Body of pancreas (tissue), 4 donors: ENCODE data around the gene REXO2. TPM values are rescaled to one million over a fixed set of nuclear protein-coding genes. Genes with fewer than 3 reads are reported as not detected.

Experiments
- ATAC-seq: fragments of 150-250 bp; one replicate; pipeline ENCODE4 v1.9.1; 2016
- DNase-seq, 4 donors: peaks; one replicate each; pipeline ENCODE4 v3.0.0-alpha.2; 2019
- H3K27ac ChIP-seq, 4 donors: fragments of 200-600 bp; sonication (generic); 1 replicate in 3 of 4; 2 replicates in 1 of 4; pipeline versions ENCODE4 v1.5.1 to v1.6.1; 2016 to 2019; ENCODE audit warnings: mild to moderate bottlenecking in 1 of 4, mixed read lengths in 1 of 4, moderate library complexity in 1 of 4
- H3K27me3 ChIP-seq, 2 donors: fragments of 200-600 bp; sonication (generic); one replicate each; pipeline ENCODE4 v1.6.0; 2016; ENCODE audit warnings: mild to moderate bottlenecking in 1 of 2
- H3K36me3 ChIP-seq, 2 donors: fragments of 200-600 bp; sonication (generic); replicated peaks in 1 of 2; 2 replicates each; pipeline ENCODE4 v1.5.1; 2016; ENCODE audit warnings: low read depth in 2 of 2; ENCODE audit not compliant: insufficient read depth in 1 of 2
- H3K4me1 ChIP-seq: fragments of 200-600 bp; sonication (generic); one replicate; pipeline ENCODE4 v1.6.0; 2016
- H3K4me3 ChIP-seq, 2 donors: fragments of 200-600 bp; sonication (generic); 1 replicate in 1 of 2; 2 replicates in 1 of 2; pipeline ENCODE4 v1.5.1; 2016 to 2019
- H3K9me3 ChIP-seq, 3 donors: fragments of 200-600 bp; sonication (generic); 1 replicate in 2 of 3; 2 replicates in 1 of 3; pipeline ENCODE4 v1.5.1; 2016
- POLR2A ChIP-seq, 3 donors: fragments of 450-650 bp; IDR thresholded peaks; one replicate each; pipeline ENCODE4 v1.6.1; 2016; ENCODE audit warnings: antibody characterized with exemption in 3 of 3, mild to moderate bottlenecking in 2 of 3
- WGBS, 2 donors: methylation state at CpG; one replicate each; pipeline ENCODE4 v1.1.5; 2017; 5-methylcytosine and 5-hydroxymethylcytosine counted together
- intact Hi-C: fragments of 100-400 bp; cut with DNase I; formaldehyde crosslinking; loops from one replicate; pipeline ENCODE4 v1.15.1; 2023
- total RNA-seq, 2 donors: library from RNA; depleted of rRNA; stranded (reverse); fragments of >200 nt; gene quantifications; one replicate each; pipeline ENCODE4 v1.1.0, GENCODE V29; 2016
- TF ChIP-seq, protein P1 (sequence below), 7 experiments: fragments of 450-650 bp in 4 of 7; fragments of 200-600 bp in 3 of 7; sonication (generic) in 3 of 7; IDR thresholded peaks; one replicate each; pipeline ENCODE4 v1.5.1; 2016 to 2019; ENCODE audit warnings: antibody characterized with exemption in 7 of 7

REXO2 gene
- total RNA-seq, 2 donors from 2014 or later = 92.1 to 95.9 TPM

DNA sequence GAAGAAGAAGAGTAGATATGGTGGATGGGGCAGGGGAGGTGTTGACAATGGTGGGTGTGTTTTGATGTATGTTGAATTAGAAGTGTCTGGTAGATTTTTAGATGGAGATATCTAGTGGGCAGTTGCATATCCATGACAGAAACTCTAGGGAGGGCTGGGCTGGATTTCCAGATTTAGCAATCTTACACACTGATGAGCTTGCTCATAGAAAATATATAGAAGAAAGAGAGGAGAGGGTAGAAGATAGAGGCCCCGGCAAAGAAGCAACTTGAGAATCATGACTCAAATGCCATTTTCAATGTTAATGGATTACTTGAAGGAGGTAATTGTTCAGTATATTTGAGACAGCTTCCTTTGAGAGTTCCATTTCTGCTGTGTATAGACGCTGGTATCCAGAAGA is 8.2 kb downstream of the REXO2 start:
- no peak overlapping the region for H3K4me3 ChIP-seq
- H3K9me3 ChIP-seq = no peaks in the 10 kb centered on the region
- H3K27ac ChIP-seq = no peak overlapping the region
- intact Hi-C loops = no loop called here
- no peak for DNase-seq
- TF ChIP-seq, protein P1, sequence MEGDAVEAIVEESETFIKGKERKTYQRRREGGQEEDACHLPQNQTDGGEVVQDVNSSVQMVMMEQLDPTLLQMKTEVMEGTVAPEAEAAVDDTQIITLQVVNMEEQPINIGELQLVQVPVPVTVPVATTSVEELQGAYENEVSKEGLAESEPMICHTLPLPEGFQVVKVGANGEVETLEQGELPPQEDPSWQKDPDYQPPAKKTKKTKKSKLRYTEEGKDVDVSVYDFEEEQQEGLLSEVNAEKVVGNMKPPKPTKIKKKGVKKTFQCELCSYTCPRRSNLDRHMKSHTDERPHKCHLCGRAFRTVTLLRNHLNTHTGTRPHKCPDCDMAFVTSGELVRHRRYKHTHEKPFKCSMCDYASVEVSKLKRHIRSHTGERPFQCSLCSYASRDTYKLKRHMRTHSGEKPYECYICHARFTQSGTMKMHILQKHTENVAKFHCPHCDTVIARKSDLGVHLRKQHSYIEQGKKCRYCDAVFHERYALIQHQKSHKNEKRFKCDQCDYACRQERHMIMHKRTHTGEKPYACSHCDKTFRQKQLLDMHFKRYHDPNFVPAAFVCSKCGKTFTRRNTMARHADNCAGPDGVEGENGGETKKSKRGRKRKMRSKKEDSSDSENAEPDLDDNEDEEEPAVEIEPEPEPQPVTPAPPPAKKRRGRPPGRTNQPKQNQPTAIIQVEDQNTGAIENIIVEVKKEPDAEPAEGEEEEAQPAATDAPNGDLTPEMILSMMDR (IDR thresholded peaks at IDR 0.05) = no peak
- no peak for TF ChIP-seq POLR2A (IDR thresholded peaks at IDR 0.05)
- no peaks in the 10 kb centered on the region for H3K4me1 ChIP-seq
- no peak for ATAC-seq
- no peaks in the 10 kb centered on the region for H3K27me3 ChIP-seq
- peaks cover 0 to 8% of the 10 kb centered on the region in 2 donors for H3K36me3 ChIP-seq
- 91 to 94% methylated on average over 2 of the region's 2 CpGs for WGBS, 2 donors

GRCh38 chr11:114447892-114448291 is 8.6 kb downstream of the REXO2 start:
- no peak for TF ChIP-seq POLR2A (IDR thresholded peaks at IDR 0.05)
- TF ChIP-seq, protein P1 (IDR thresholded peaks at IDR 0.05) = no peak
- H3K36me3 ChIP-seq = peaks cover 0 to 8% of the 10 kb centered on the region in 2 donors
- H3K27me3 ChIP-seq = no peaks in the 10 kb centered on the region
- H3K27ac ChIP-seq = no peak overlapping the region
- intact Hi-C loops = no loop called here
- DNase-seq (no peak), ATAC-seq (no peak)
- H3K4me1 ChIP-seq = no peaks in the 10 kb centered on the region
- no peaks in the 10 kb centered on the region for H3K9me3 ChIP-seq
- 69 to 79% methylated on average over 3 of the region's 3 CpGs for WGBS, 2 donors
- H3K4me3 ChIP-seq = no peak overlapping the region

DNA sequence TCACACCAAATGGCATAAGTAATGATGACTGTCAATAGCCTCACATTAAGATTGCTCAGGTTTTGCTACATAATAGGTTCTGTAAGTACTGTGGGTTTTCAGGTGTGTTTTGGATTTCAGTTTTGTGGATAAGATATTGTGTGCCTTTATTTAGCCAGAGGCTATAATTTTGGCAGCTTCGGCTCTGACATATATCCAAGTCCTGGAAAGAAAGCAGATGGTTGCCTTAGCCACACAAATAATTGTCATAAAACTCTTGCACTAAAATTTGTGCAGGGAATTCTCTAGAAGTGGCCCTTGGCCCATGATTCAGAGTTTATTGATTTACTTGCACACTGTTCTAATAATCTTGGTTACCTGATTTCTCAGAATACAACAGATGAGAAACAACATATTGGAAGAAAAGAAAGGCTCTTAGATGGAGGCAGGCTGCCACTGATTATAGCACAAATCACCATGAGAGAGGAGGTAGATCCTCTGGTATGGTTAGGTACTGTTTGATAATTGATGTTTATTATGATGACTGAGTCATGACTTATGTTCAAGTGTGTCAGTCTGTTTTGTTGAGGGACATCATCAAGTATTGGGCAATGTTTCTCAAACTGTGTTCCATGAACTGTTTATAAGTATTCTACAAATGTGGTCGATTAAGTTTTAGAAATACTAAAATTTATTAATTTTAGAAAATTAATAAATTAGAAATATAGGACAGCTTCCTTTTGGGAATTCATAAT is 9.6 kb downstream of the REXO2 start:
- WGBS, 2 donors = 81 to 85% methylated on average over 2 of the region's 2 CpGs
- Histone ChIP-seq H3K4me3 (no peak overlapping the region), H3K36me3 (peaks cover 0 to 8% of the 10 kb centered on the region in 2 donors), H3K27me3 (no peaks in the 10 kb centered on the region), H3K9me3 (no peaks in the 10 kb centered on the region), H3K4me1 (no peaks in the 10 kb centered on the region), H3K27ac (no peak overlapping the region)
- no peak for DNase-seq
- TF ChIP-seq POLR2A (IDR thresholded peaks at IDR 0.05) = no peak
- TF ChIP-seq, protein P1 (IDR thresholded peaks at IDR 0.05) = no peak
- ATAC-seq = no peak
- intact Hi-C loops = no loop called here

GRCh38 chr11:114449845-114450244 is 10.6 kb downstream of the REXO2 start:
- Histone ChIP-seq H3K27ac (no peak overlapping the region), H3K9me3 (no peaks in the 10 kb centered on the region), H3K27me3 (no peaks in the 10 kb centered on the region), H3K36me3 (peaks cover 0 to 8% of the 10 kb centered on the region in 2 donors), H3K4me3 (no peak overlapping the region), H3K4me1 (no peaks in the 10 kb centered on the region)
- ATAC-seq (no peak), DNase-seq (no peak)
- intact Hi-C loops = no loop called here
- no peak for TF ChIP-seq POLR2A (IDR thresholded peaks at IDR 0.05)
- TF ChIP-seq, protein P1 (IDR thresholded peaks at IDR 0.05) = no peak
- 76 to 77% methylated on average over 6 of the region's 6 CpGs for whole genome bisulfite sequencing, 2 donors

DNA sequence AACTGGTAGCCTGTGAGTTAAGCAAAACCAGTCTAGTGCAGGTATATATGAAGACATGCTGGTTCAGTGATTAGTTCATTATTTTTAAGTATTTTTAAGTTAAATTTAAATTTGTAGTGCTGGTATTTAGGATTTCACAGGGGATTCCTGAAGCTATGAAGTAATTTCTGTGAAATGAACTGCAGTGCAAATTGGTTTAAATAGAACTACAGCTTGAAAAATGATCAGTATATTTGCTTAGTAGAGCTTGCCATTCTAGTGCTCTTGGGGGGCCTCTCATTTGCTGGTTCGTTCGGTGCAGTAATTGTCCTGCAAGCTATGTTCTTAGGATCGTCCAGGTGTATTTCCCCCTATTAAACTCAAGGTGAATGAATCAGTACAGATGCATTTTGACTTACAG is 13.1 kb downstream of the REXO2 start:
- Histone ChIP-seq H3K27me3 (no peaks in the 10 kb centered on the region), H3K9me3 (no peaks in the 10 kb centered on the region), H3K4me3 (no peak overlapping the region), H3K36me3 (peaks cover 0 to 8% of the 10 kb centered on the region in 2 donors), H3K4me1 (no peaks in the 10 kb centered on the region), H3K27ac (no peak overlapping the region)
- WGBS, 2 donors = 87 to 92% methylated on average over 3 of the region's 3 CpGs
- ATAC-seq = no peak
- no peak for DNase-seq
- intact Hi-C loops = no loop called here
- TF ChIP-seq, protein P1 (IDR thresholded peaks at IDR 0.05) = no peak
- TF ChIP-seq POLR2A (IDR thresholded peaks at IDR 0.05) = no peak
